Small intestine (tissue), 7 donors: ENCODE results near the gene FOXE1. TPM values are rescaled to one million over a fixed set of nuclear protein-coding genes. Genes with fewer than 3 reads are reported as not detected.

Experiments
- DNase-seq, 2 donors: peaks; one replicate each; pipeline versions ENCODE4 v3.0.0 to v3.0.0-alpha.2; 2013
- FAIRE-seq: peaks from 2 replicates; lab custom pipeline; 2012; peaks lifted over from hg19 to GRCh38; lab: Jason Lieb, UNC
- H3K27ac ChIP-seq, 3 donors: one replicate each; pipeline ENCODE4 v1.5.1; 2013; ENCODE audit warnings: low read length in 2 of 3, mild to moderate bottlenecking in 2 of 3, control low read depth in 1 of 3, inconsistent platforms in 1 of 3, low read depth in 1 of 3, moderate library complexity in 1 of 3
- H3K27me3 ChIP-seq, 3 donors: one replicate each; pipeline ENCODE4 v1.6.1; 2013; ENCODE audit warnings: low read length in 3 of 3, inconsistent platforms in 1 of 3; ENCODE audit not compliant: control insufficient read depth in 3 of 3, insufficient read depth in 3 of 3
- H3K36me3 ChIP-seq, 3 donors: one replicate each; pipeline ENCODE4 v1.6.1; 2013; ENCODE audit warnings: low read length in 3 of 3, inconsistent platforms in 1 of 3, low read depth in 1 of 3, mild to moderate bottlenecking in 1 of 3, moderate library complexity in 1 of 3; ENCODE audit not compliant: control insufficient read depth in 3 of 3, insufficient read depth in 2 of 3
- H3K4me1 ChIP-seq, 3 donors: one replicate each; pipeline ENCODE4 v1.6.1; 2013; ENCODE audit warnings: low read length in 2 of 3, inconsistent platforms in 1 of 3, low read depth in 1 of 3, mild to moderate bottlenecking in 1 of 3, moderate library complexity in 1 of 3; ENCODE audit not compliant: control insufficient read depth in 3 of 3, insufficient read depth in 2 of 3
- H3K4me3 ChIP-seq, 3 donors: one replicate each; pipeline ENCODE4 v1.5.1; 2013; ENCODE audit warnings: low read length in 3 of 3, control low read depth in 1 of 3, inconsistent platforms in 1 of 3, low read depth in 1 of 3, mild to moderate bottlenecking in 1 of 3, moderate library complexity in 1 of 3
- H3K9me3 ChIP-seq, 2 donors: one replicate each; pipeline ENCODE4 v1.6.1; 2013; ENCODE audit warnings: low read depth in 1 of 2, low read length in 1 of 2; ENCODE audit not compliant: control insufficient read depth in 2 of 2, insufficient read depth in 1 of 2
- whole genome bisulfite sequencing, 3 donors: extraction: QIAGEN DNeasy Blood & Tissue Kit; methylation state at CpG; one replicate each; pipeline ENCODE4 v1.1.7; 2013; 5-methylcytosine and 5-hydroxymethylcytosine counted together
- polyA plus RNA-seq, 4 donors: library from polyadenylated mRNA; stranded (reverse) in 3 of 4; unstranded in 1 of 4; fragments of 200-250 nt in 3 of 4; fragments of 120-200 nt in 1 of 4; gene quantifications; one replicate each; pipeline versions ENCODE4 v1.2.1 to v1.2.3, GENCODE V29; 2013
- donor health status: healthy with polysubstance abuse.
- donor health status: control.
- donor health status: control.
- donor health status: Bipolar disorder and iron deficiency.
- donor health status: healthy.

Gene FOXE1
- polyA plus RNA-seq, 4 donors: 0.03 TPM; not detected in 3

GRCh38 chr9:97851446-97851883 is 1.6 kb upstream of the FOXE1 start:
- FAIRE-seq (no peak), DNase-seq (no peak)
- WGBS, 3 donors: 7 to 20% (median 18%) methylated on average over 23 of the region's 23 CpGs
- Histone ChIP-seq H3K9me3 (no peaks in the 10 kb centered on the region), H3K4me3 (no peak overlapping the region), H3K36me3 (no peaks in the 10 kb centered on the region), H3K27me3 (peaks cover 32 to 92% (median 72%) of the 10 kb centered on the region in 3 donors), H3K27ac (no peak overlapping the region), H3K4me1 (peaks cover 0 to 4% (median 4%) of the 10 kb centered on the region in 3 donors)

GRCh38 chr9:97852001-97852398 is 1.0 kb upstream of the FOXE1 start:
- peaks cover 0 to 4% (median 4%) of the 10 kb centered on the region in 3 donors for H3K4me1 ChIP-seq
- FAIRE-seq (no peak), DNase-seq (no peak)
- no peak overlapping the region for H3K27ac ChIP-seq
- H3K4me3 ChIP-seq: no peak overlapping the region
- no peaks in the 10 kb centered on the region for H3K36me3 ChIP-seq
- H3K27me3 ChIP-seq: peaks cover 30 to 92% (median 71%) of the 10 kb centered on the region in 3 donors
- H3K9me3 ChIP-seq: peaks cover 0 to 2% of the 10 kb centered on the region in 2 donors
- 7 to 14% (median 11%) methylated on average over 20 to 24 of the region's 24 CpGs for WGBS, 3 donors

GRCh38 chr9:97852399-97853055 is 499 bp upstream of the FOXE1 start:
- Histone ChIP-seq H3K4me3 (no peak overlapping the region), H3K9me3 (peaks cover 0 to 2% of the 10 kb centered on the region in 2 donors), H3K36me3 (no peaks in the 10 kb centered on the region), H3K27ac (no peak overlapping the region), H3K27me3 (peaks cover 30 to 92% (median 72%) of the 10 kb centered on the region in 3 donors), H3K4me1 (peaks cover 2 to 4% (median 4%) of the 10 kb centered on the region in 3 donors)
- no peak for DNase-seq
- FAIRE-seq: no peak
- 3 to 11% (median 9%) methylated on average over 34 of the region's 34 CpGs for WGBS, 3 donors

- FAIRE-seq: no peak
Measured at GRCh38 chr9:97853844-97854695, 1.0 kb downstream of the FOXE1 start.

GRCh38 chr9:97854696-97855485 is 1.9 kb downstream of the FOXE1 start:
- H3K27me3 ChIP-seq: peaks cover 27 to 93% (median 69%) of the 10 kb centered on the region in 3 donors
- peak overlapping the region in 1 of 3 donors; percentile 50 for H3K4me3 ChIP-seq
- peaks cover 4 to 6% (median 4%) of the 10 kb centered on the region in 3 donors for H3K4me1 ChIP-seq
- no peaks in the 10 kb centered on the region for H3K36me3 ChIP-seq
- H3K27ac ChIP-seq: no peak overlapping the region
- WGBS, 3 donors: 9 to 20% (median 18%) methylated on average over 57 to 71 of the region's 71 CpGs
- H3K9me3 ChIP-seq: peaks cover 0 to 2% of the 10 kb centered on the region in 2 donors
- no peak for DNase-seq
- no peak for FAIRE-seq

More at GRCh38 chr9:97853844-97854695, 1.0 kb downstream of the FOXE1 start:
- Histone ChIP-seq H3K27ac (no peak overlapping the region), H3K4me1 (peaks cover 4 to 6% (median 4%) of the 10 kb centered on the region in 3 donors), H3K36me3 (no peaks in the 10 kb centered on the region), H3K9me3 (peaks cover 0 to 2% of the 10 kb centered on the region in 2 donors), H3K27me3 (peaks cover 27 to 93% (median 68%) of the 10 kb centered on the region in 3 donors), H3K4me3 (peak overlapping the region in 1 of 3 donors; percentile 50)
- DNase-seq: peak in 1 of 2 donors; percentile 58
- WGBS, 3 donors: 2 to 7% (median 6%) methylated on average over 51 to 125 of the region's 125 CpGs

GRCh38 chr9:97855486-97855875 is 2.5 kb downstream of the FOXE1 start:
- peaks cover 24 to 93% (median 69%) of the 10 kb centered on the region in 3 donors for H3K27me3 ChIP-seq

GRCh38 chr9:97855899-97856298 is 2.9 kb downstream of the FOXE1 start:
- Histone ChIP-seq H3K36me3 (no peaks in the 10 kb centered on the region), H3K4me3 (no peak overlapping the region), H3K9me3 (peaks cover 0 to 2% of the 10 kb centered on the region in 2 donors), H3K27ac (no peak overlapping the region), H3K4me1 (peaks cover 4 to 6% (median 4%) of the 10 kb centered on the region in 3 donors), H3K27me3 (peaks cover 24 to 93% (median 72%) of the 10 kb centered on the region in 3 donors)
- WGBS, 3 donors: 19 to 37% (median 24%) methylated on average over 5 of the region's 5 CpGs
- DNase-seq (no peak), FAIRE-seq (no peak)

More at GRCh38 chr9:97855486-97855875, 2.5 kb downstream of the FOXE1 start:
- no peak for FAIRE-seq
- H3K27ac ChIP-seq: no peak overlapping the region
- peaks cover 4 to 6% (median 4%) of the 10 kb centered on the region in 3 donors for H3K4me1 ChIP-seq
- no peak overlapping the region for H3K4me3 ChIP-seq
- 12 to 24% (median 21%) methylated on average over 8 of the region's 8 CpGs for WGBS, 3 donors
- no peak for DNase-seq
- no peaks in the 10 kb centered on the region for H3K36me3 ChIP-seq
- peaks cover 0 to 2% of the 10 kb centered on the region in 2 donors for H3K9me3 ChIP-seq
